Activated CD8-positive, alpha-beta memory T cell treated with anti-CD3 and anti-CD28 coated beads for 24 hours (primary cell): ENCODE measurements around the gene FYTTD1.
"Not testable (repeated sequence)": the region's sequence is repeated elsewhere in the genome, so short reads cannot be mapped to it uniquely, and the experiment has no call there.

Experiments
- DNase-seq: peaks from one replicate; pipeline ENCODE4 v3.0.0-alpha.2; 2020

Gene FYTTD1, protein sequence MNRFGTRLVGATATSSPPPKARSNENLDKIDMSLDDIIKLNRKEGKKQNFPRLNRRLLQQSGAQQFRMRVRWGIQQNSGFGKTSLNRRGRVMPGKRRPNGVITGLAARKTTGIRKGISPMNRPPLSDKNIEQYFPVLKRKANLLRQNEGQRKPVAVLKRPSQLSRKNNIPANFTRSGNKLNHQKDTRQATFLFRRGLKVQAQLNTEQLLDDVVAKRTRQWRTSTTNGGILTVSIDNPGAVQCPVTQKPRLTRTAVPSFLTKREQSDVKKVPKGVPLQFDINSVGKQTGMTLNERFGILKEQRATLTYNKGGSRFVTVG

GRCh38 chr3:197749601-197750395 lies at the start of gene FYTTD1:
TSS of gene FYTTD1 (plus strand) at chr3:197749883. CDS start at chr3:197749972, 89 bp downstream.
- peak; percentile 94 for DNase-seq

DNA sequence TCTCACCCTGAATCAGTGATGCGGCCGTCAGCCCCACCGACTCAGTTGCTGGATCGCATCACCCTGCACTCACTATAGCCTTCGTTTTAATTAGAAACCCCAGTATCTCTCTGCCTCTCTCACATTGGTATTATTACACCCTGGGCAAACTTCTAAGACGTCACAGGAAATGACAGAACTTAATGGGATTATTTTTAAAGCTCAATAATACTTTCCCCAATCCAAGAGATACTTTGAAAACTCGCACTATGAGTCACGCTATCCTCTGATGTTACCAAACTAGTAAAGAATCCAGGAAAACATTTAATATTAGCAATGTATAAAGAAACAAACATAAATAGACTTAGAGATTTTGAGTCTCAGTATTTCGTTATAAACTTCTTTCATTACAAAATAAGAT lies 49.6 kb upstream of the FYTTD1 start:
- DNase-seq, result no peak

GRCh38 chr3:197701841-197702240 lies 47.8 kb upstream of the FYTTD1 start:
- no peak for DNase-seq

DNA sequence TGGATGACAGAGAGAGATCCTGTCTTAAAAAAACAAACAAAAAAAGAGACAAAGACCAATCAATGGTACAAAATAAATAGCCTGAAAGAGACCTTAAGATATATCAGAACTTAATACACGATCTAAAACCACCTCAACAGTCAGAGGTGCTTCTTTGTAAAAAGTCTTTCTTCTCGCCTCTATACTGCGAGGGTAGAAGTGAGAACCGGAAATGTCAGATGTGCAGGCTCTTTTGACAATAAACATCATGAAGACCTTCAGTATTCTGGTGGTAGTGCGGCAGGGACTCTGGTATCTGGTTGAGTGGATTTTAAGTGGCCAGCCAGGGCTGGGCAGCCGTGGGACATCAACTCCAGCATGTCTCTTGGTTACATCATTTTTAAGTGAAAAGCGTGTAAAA lies 43.0 kb upstream of the FYTTD1 start:
- no peak for DNase-seq

DNA sequence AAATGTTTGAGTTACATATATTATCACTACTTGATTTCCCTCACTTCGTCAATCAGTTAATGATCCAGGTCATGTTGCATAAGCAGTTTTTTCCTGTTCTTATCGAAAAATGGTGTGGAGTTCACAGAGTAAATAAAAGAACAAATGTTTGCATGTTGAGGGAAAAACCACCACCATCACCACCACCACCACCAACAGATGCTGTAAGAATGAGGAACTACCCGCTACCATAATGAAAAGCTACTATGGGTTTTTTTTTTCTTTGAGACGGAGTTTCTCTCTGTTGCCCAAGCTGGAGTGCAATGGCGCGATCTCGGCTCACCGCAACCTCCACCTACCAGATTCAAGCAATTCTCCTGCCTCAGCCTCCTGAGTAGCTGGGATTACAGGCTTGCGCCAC lies 40.5 kb upstream of the FYTTD1 start:
- no peak for DNase-seq

- DNase-seq, result not testable (repeated sequence)
Measured at GRCh38 chr3:197710965-197711364, 38.7 kb upstream of the FYTTD1 start.

DNA sequence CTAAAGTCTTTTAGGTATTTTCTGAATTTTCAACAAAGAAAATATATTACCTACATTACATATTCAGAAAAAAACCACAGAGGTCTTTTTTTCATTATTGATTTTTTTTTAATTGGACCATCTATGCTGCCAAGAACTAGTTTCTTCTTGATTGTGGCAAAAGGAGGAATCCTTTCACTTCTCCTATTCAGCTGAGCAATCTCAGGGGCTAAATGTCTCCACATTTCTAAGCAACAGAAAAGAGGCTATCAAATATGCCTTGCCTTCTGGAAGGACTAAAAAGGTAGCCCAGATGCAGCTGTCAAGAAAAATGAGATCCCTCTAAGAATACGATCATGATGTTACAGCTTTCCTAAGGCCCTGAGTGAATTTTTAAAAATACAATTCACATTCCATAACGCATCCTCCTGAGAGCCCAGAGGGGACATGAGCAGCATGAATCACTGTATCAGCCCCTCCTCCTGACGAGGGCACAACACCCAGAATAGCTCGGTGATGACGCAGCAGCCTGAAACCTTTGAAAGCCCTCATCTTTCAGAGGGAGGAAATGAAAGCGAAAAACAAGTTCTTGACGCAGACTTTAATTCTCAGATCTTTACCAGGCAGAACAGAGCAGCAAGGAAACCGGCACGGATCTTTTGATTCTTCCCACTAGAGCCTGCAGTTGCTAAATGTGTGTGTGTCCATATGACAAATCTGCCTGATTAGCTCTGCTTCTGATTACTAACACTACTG lies 37.5 kb upstream of the FYTTD1 start:
- DNase-seq, result peak; percentile 85

GRCh38 chr3:197713477-197713822 lies 36.2 kb upstream of the FYTTD1 start:
- DNase-seq, result no peak

DNA sequence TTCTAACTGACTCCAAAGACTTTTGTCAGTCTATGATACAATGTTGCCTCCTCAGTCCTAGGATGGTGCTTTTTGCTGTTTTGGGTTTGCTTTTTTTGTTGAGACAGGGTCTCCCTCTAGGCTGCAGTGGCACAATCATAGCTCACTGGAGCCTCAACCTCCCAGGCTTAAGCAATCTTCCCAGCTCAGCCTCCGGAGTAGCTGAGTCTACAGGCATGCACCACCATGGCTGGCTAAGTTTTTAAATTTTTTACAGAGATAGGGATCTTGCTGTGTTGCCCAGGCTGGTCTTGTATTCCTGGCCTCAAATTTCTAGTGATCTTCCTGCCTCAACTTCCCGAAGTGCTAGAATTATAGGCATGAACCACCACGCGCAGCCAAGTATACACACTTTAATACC lies 35.4 kb upstream of the FYTTD1 start:
- no peak for DNase-seq

GRCh38 chr3:197718891-197719290 lies 30.8 kb upstream of the FYTTD1 start:
- no peak for DNase-seq

DNA sequence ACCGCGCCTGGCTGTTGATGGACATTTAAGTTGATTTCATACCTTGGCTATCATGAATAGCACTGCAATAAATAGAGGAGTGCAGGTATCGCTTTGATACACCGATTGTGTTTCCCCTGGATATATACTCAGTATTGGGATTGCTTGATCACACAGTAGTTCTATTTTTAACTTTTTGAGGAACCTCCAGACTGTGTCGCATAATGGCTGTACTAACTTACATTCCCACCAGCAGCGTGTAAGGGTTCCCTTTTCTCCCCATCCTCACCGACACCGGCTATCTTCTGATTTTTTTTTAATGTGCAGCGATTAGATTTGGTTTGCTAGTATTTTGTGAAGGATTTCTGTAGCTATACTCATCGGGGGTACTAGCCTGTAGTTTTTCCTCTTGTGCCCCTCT lies 29.0 kb upstream of the FYTTD1 start:
- no peak for DNase-seq

DNA sequence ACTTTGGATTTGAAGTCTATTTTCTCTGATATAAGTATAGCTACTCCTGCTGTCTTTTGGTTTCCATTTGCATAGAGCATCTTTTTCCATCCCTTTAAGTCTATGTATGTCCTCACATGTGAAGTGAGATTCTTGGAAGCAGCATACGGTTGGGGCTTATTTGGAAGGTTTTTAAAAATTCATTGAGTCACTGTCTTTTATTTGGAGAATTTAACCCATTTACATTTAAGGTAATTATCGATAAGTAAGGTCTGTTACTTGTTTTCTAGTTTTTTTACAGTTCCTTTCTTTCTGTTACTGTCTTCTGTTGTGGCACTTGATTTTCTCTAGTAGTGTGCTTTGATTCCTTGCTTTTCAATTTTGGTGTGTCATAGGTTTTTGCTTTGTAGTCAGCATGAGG lies 26.9 kb upstream of the FYTTD1 start:
- DNase-seq, result no peak

DNA sequence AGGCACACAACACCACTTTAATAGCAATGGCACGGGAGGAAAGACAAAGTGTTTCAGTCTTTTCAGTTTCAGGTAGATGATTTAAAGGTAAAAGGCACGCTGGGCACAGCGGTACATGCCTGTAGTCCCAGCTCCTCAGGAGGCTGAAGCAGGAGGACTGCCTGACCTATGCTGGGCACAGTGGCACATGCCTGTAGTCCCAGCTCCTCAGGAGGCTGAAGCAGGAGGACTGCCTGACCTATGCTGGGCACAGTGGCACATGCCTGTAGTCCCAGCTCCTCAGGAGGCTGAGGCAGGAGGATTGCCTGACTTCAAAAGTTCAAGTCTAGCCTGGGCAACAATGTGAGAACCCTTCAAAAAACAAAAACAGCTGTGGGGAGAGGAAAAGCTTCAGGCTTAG lies 21.8 kb upstream of the FYTTD1 start:
- not testable (repeated sequence) for DNase-seq

DNA sequence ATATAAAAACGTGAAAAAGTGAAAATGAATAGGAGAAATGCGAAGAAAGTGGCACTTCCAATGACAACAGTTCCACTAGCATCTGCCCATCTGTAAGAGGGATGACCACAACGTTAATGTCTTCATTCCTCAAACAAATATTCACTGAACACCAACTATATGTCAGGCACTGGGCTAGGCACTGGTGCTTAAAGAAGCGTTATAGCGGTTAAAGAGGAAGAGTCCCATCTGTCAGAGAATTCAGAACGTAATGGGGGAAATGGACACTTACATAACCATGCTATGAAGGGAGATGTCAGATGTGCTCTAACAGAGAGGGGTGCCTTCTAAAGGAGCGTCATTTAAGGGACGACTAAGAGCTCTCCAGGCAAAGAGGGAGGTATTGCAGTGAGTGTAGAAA lies 21.2 kb upstream of the FYTTD1 start:
- DNase-seq, result no peak

GRCh38 chr3:197730200-197730599 lies 19.5 kb upstream of the FYTTD1 start:
- DNase-seq, result no peak

DNA sequence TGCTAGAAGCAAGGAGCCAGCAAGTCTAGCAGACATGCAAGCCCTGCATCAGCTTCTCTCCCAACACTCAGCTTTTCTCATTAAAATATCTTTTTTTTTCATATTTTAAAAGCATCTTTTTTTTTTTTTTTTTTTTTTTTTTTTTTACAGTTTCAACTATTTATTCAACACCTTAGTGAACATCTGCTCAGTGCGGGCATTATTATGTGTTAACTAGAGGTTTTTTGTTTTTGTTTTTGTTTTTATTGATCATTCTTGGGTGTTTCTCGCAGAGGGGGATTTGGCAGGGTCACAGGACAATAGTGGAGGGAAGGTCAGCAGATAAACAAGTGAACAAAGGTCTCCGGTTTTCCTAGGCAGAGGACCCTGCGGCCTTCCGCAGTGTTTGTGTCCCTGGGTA lies 18.9 kb upstream of the FYTTD1 start:
- DNase-seq, result not testable (repeated sequence)

GRCh38 chr3:197731483-197731882 lies 18.2 kb upstream of the FYTTD1 start:
- not testable (repeated sequence) for DNase-seq

DNA sequence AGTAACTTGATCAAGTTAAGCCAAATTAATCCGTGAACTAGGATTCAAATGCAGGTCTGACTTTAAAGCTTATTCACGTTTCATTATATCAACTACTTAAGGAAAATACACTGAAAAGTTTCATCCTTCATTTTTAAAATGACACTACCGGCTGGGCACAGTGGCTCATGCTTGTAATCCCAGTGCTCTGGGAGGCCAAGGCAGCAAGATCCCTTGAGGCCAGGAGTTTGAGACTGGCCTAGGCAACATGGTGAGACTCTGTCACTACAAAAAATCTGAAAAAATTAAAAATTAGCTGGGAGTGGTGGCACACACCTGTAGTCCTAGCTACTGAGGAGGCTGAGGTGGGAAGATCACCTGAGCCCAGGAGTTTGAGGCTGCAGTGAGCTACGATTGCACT lies 16.6 kb upstream of the FYTTD1 start:
- no peak for DNase-seq

GRCh38 chr3:197734667-197735318 lies 14.9 kb upstream of the FYTTD1 start:
- DNase-seq, result no peak

DNA sequence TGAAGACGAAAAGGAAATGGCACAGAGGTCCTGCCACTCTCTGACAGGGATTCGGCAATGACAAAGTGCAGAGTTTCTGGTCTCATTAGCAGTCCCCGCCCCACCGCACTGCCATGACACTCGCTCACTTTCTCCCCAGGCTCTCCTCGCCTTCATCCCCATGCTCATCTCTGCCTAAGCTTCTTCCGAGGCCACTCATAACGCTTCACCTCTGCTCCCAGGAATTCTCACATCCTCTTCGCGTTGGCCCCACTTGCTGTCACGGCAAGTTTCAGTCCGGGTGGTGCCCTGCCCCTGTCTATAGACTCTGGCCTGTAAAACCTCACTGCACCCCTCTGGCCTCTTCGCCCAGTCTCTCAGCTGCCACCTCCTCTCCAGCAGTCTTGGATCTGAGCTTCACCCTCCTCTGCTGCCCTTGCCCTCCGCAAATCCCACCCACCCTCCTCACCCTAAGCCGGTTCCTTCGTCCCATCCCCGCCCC lies 13.6 kb upstream of the FYTTD1 start:
- DNase-seq, result peak; percentile 76

DNA sequence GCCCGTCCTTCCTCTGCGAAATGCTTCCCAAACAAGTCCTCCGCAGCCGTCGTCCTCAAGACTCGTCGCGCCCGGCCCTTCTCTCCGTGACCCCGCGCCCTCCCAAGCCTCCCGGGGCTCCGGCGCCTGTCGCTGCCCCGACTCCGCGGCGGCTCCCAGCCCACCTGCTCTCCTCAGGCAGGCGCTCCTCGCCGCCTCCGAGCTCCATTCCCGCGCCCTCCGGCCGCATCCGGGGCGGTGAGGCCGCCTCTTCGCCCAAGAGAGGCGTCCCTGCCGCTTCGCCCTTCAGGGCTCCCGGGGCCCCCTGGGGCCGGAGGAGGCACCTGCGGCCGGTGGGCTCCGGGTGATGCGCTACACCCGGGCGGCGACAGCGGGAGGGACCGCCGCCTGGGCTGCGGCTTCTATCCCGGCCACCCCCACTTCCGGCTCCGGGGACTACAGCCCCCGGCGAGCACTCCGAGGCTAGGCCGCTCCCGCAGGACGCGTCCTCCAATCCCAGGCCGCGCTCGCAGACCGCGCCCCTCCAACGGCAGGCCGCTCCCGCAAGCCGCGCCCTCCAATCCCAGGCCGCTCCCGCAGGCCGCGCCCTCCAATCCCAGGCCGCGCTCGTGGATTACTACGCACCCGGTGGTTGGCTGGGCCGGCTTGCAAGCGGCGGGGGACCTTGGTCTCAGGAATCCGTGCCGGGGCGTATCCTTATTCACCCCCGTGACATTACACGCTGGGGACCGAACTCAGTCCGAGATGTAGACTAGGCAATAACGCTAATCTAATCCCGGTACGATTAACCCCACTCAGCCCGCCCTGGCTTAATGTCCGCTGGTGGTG lies 13.0 kb upstream of the FYTTD1 start, which contains the start of gene RUBCN:
RUBCN (minus strand) TSS at position 414 of the 828 bp plus-strand sequence; CDS start at position 229, 185 bp downstream.
- DNase-seq, result peak; percentile 96

- DNase-seq, result no peak
Measured at GRCh38 chr3:197737319-197737649, 12.4 kb upstream of the FYTTD1 start.
